Upper lobe of left lung (tissue), 4 donors: ENCODE results near the gene KCNAB1.
A peak's percentile ranks its signal among the peaks of the same experiment; 100 is the strongest.

ENCODE experiments used
- CTCF ChIP-seq, 6 experiments: fragments of 450-650 bp in 4 of 6; fragments of 200-600 bp in 2 of 6; sonication (generic) in 2 of 6; IDR thresholded peaks; one replicate each; pipeline ENCODE4 v1.5.1; 2016 to 2019; ENCODE audit warnings: antibody characterized with exemption in 6 of 6
- POLR2A ChIP-seq, 4 donors: fragments of 450-650 bp; IDR thresholded peaks; one replicate each; pipeline ENCODE4 v1.5.1; 2016 to 2017; ENCODE audit warnings: antibody characterized with exemption in 4 of 4, mild to moderate bottlenecking in 2 of 4

- peak; percentile 58 to 88 (median 78) for TF ChIP-seq CTCF (IDR thresholded peaks at IDR 0.05)
- no peak for TF ChIP-seq POLR2A (IDR thresholded peaks at IDR 0.05)
Measured at GRCh38 chr3:156150434-156151066, 30.2 kb downstream of the KCNAB1 start.
